Measurements from ENCODE around the gene TMEM184B. TPM values are rescaled to one million over a fixed set of nuclear protein-coding genes. Genes with fewer than 3 reads are reported as not detected.

Gene TMEM184B
- total and polyA plus RNA-seq, 2 of the 8 experiments (the other 6 are each of a cell fraction or from before 2014, with no cell fraction given), result 41.6 to 81.0 TPM

- TF ChIP-seq CHD7 (IDR thresholded peaks at IDR 0.05; ENCODE audit: insufficient replicate concordance, low read length) (no peak), CHD2 (IDR thresholded peaks at IDR 0.05; ENCODE audit: low read length) (no peak), RAD21 (IDR thresholded peaks at IDR 0.05 in 1 of 2, conservative IDR thresholded peaks at IDR 0.05 in 1 of 2; ENCODE audit: low read depth in 2 of 2, low read length in 2 of 2) (no peak)
Observed at GRCh38 chr22:38270091-38270992, 2.5 kb downstream of the TMEM184B start (continued).
